Activated CD4-positive, alpha-beta T cell treated with anti-CD3 and anti-CD28 coated beads, Interleukin-2, amount 50 U/mL, for 16 hours (primary cell): ENCODE measurements around the gene KRT15.

Source experiments
- DNase-seq: peaks from one replicate; pipeline ENCODE4 v3.0.0-alpha.2; 2020

KRT15 gene

DNA sequence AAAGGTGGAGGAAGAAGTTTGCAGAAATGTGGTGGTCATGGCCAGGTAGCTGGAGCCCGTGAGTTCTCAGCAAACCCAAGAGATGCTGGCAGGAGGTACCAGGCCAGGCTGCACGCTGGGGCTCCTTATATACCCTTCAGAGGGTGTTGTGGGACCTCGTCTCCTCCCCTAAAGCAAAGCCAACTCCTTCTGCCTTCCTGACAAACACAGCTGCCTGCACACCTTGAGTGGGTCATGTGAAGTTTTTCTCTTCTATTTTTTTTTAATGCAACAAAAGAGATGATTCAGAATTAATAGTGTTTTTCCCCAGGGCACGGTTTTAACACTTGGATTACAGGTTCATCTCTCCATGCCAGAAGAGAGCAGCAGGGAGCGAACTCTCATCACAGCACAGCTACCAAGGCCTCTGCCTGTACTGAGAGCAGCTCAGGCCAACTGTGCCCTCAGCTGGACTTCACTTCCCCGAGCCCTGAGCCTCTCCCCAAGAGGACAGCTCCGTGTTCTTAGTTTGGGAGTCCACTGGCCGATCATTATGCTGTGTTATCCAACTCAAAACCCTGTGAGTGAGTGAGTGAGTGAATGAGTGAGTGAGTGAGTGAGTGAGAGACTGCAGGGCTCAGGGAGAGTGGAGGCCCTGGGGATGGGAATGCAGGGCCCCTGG is at the start of gene KRT15:
TSS of gene KRT15 (minus strand) at position 102 of the 661 bp plus-strand sequence. CDS start at position 39, 63 bp downstream.
- no peak for DNase-seq

DNA sequence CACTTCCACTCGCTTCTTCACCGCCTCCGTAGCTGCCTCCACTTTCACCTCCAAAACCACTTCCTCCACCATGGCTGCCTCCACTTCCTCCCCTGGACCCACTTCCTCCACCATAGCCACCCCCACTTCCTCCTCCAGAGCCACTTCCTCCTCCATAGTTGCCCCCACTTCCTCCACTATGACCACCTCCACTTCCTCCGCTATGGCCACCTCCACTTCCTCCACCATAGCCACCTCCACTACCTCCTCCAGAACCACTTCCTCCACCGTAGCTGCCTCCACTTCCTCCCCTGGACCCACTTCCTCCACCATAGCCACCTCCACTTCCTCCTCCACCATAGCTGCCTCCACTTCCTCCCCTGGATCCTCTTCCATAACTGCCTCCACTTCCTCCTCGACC is 48.6 kb upstream of the KRT15 start:
- DNase-seq = no peak

DNA sequence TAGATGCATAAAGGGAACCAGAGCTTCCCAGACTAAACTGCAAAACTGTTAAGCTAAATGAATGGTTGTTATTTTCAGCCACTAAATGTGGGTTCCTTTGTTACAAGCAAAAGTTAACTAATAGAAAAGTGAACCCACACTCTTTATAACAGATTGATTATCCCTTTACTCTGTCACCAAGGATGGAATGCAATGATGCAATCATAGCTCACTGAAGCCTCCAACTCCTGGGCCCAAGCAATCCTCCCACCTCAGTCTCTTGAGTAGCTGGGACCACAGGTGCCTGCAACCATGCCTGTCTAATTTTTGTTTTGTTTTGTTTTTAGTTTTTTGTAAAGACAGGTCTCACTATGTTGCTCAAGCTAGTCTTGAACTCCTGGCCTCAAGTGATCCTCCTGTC is 46.6 kb upstream of the KRT15 start:
- no peak for DNase-seq

DNA sequence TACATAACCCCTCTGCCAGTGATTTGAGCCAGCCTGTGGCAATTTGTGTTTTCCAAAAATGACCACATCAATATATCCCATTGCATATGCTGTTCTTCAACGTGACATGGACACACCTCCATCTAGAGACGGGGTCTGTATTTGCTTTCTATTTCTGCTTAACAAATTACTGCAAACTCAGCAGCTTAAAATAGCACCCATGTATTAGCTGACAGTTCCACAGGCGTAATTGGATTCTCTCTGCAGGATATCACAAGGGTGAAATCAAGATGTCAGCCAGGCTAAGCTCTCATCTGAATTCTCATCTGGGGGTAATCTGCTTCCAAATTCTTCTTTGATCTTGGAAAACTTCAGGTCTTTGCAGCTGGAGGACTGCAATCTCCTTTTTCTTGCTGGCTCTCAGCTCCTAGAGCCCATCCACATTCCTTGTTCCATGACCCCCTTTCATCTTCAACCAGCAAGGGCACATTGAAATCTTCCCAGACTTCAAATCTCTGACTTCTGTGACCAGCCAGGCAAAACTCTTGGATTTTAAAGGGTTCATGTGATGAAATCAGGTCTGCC is 45.0 kb upstream of the KRT15 start:
- no peak for DNase-seq

DNA sequence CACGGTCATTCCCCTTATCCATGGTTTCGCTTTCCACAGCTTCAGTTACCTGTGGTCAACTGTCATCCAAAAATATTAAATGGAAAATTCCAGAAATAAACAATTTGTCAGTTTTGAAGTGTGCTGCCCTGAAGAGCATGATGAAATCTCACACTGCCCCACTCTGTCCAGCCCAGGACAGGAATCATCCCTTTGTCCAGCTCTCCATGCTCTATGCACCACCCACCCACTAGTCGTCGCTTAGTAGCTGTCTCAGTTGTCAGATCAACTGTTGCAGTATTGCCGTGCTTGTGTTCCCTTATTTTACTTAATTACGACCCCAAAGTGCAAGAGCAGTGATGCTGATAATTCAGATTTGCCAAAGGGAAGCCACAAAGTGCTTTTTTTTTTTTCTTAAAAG is 42.9 kb upstream of the KRT15 start:
- DNase-seq = no peak

DNA sequence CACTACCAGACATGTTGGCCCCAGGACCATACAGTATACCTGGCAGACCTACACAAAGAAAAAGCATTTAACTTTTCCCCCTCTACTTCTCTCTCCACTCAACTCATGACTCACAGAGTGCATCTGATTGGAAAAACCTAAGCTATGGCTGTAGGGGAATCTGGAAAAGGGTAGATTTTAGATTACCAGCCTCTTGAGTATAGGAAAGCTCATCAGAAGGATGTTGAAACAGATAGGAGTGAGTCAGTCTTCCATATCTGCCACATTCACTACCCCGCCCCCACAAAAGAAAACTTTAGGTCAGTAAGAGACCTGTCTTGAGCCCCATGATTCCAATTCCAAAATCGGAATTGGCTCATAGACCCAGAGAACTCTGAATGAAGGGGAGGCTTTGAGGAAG is 40.9 kb upstream of the KRT15 start:
- no peak for DNase-seq

DNA sequence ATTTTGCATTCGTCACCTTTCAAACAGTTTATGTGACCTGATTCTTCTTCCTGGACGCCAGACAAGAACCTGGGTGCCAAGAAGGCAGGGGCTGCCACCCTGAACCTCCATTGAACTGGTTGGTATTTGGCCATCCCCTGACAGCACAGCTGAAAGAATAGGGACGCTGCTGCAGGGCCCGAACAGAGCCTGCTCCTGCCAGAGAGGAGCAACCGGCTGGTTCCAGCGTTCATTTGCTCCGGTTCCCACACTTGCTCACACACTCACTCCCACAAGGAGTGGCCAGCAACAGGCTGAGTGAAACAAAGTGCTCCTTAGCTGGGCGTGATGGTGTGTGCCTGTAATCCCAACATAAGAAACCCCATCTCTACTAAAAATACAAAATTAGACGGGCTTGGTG is 38.2 kb upstream of the KRT15 start:
- no peak for DNase-seq

DNA sequence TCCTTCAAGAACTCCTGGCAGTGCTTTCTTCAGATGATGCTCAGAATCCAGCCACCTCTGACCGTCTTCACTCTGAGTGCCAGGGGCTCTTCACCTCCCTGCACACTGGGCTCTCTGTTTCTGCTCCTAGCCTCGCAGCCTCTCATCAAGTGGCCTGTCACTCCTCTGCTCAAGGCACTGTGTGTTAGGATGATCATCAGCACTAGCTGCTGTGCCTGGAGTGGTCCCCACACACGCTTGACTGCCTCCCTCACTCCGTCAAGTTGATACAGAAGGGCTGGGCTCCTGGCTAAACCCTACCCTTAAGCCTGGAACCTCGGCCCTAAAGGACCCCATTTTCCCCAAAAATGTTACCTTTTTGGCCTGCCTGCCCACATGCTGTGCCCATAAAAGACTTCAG is 37.6 kb upstream of the KRT15 start:
- DNase-seq = no peak

DNA sequence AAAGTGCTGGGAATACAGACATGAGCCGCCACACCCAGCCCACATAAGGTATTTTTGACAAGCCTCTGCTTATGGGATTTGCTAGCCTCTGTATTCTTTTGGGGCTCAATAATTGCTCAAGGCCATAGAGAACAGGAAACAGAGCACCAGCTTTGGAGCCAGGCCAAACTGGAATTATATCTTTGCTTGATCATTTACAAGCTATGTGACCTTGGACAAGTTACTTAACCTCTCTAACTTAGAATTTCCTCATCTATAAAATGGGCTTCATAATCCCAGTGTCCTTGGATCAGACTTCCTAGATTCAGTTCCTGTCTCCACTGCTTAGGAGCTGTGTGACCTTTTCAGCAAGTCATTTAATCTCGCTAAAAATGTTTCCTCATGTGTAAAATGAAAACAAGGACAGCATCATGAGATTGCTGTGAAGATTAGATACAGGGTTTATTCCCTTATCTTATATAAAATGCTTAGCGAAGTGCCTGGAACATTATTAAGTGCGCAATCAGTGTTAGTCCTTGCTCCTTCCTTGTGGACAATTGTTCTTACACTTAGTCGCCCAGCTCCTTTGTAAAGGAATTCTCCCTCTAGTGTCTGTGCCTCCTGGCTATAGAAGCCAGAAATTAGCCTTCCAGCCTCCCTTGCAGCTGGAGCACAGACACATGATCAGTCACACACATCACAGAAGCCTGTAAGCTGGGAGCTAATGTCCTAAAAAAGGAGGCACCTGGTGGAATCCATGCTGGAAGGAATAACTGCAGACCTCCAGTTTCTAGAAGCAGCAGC is 36.6 kb upstream of the KRT15 start:
- no peak for DNase-seq

DNA sequence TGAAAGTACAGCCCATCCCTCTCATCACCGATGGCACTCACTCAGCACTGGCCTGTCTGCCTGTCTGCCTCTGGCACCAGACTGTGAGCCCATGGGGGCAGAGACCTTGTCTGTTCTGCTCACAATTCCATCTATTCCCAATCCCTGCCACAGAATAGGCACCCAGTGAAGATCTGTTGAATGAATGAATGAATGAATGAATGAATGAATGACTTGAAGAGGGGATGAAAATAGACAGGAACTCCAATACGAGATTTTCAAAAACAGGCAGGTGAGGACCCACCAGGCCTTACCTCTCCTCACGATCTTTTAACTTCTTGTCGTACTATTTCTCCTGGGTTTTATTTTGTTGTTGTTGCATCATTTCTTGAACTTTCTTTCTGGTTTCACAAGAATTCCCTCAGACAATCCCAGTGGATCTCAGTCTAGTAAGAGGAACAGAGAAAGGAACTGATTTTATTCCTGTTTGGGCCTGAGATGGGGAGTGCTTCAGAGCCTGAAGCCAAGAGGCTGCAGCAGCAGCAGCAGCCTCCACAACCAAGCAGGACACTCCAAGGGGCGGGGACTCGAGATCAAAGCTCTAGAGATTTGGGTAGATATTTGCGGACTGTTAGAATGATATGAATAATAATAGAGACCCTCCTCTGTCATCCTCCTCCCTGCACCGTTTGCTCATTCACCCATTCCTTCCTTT is 35.4 kb upstream of the KRT15 start:
- no peak for DNase-seq

DNA sequence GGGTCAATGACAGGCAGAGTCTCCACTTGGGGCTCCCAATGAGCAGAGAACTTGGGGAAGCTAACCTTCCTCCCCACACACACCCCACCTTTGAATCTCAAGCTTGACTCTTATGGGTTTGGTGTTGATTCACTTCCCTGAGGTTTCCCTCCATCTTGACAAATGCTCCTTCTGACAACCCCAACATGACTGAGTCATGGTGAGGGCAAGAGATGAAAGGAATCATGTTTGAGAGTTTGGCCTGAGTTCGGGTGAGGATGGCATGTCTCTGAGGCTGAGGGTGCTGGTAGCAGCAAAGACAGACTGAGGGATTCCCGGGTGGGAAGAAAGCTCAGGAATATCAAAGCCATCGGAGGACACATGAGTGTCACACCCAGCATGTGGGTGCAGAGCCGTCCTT is 34.5 kb upstream of the KRT15 start:
- DNase-seq = no peak

DNA sequence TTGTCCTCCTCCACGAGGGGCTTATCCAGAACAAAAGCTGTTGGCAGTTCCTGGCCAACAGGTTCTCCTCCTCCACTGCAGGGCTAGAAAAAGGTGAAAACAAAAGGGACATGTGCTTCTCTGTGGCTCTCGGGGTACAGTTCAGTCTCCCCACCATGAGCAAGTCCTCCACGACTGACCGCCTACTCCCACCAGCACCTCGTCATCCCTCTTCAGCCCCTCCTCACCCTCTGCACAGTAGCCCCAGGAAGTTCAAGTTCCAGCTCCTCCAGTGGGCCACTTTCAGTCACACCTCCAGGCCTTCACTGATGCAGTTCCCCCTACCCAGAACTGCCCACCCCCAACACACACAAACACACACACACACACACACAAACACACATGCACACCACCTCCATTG is 33.8 kb upstream of the KRT15 start:
- DNase-seq = no peak

DNA sequence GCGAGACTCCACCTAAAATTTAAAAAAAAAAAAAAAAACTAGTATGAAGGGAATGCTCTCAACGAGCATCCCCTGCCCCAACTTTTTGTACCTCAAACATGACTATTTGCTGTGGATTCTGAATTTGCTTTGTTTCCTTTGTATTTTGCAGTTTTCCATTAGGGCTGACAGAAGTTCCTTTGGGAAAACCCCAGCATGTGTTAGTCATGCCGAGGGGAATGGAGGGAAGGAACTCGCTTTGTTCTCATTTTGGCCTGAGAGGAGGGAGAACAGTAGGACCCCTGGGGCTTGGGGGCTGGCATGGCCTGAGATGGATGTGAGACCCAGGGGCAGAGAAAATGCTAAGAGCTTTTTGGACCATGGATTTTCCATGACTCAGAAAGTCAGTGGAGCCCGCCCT is 32.7 kb upstream of the KRT15 start:
- no peak for DNase-seq

DNA sequence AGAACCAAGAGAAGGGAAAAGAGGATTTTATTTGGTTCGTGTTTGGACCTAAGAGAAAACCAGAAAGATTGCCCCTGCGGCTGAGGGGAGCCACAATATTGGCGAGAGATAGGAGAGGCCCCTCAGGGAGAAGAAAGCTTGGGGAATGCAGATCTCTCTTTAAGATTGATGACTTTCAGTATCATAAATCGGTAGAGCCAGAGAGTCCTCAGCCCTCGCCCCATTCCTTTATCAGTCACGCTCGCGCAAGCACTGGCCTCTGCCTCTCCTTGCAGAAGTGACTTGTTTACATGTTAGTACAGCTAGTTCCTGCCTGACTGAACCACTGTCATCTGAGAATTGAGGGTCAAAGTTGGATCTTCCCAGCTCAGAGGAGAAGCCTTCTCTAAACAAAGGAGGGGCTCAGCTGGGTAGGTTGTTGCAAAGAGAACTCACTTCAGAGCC is 30.9 kb upstream of the KRT15 start:
- no peak for DNase-seq

DNA sequence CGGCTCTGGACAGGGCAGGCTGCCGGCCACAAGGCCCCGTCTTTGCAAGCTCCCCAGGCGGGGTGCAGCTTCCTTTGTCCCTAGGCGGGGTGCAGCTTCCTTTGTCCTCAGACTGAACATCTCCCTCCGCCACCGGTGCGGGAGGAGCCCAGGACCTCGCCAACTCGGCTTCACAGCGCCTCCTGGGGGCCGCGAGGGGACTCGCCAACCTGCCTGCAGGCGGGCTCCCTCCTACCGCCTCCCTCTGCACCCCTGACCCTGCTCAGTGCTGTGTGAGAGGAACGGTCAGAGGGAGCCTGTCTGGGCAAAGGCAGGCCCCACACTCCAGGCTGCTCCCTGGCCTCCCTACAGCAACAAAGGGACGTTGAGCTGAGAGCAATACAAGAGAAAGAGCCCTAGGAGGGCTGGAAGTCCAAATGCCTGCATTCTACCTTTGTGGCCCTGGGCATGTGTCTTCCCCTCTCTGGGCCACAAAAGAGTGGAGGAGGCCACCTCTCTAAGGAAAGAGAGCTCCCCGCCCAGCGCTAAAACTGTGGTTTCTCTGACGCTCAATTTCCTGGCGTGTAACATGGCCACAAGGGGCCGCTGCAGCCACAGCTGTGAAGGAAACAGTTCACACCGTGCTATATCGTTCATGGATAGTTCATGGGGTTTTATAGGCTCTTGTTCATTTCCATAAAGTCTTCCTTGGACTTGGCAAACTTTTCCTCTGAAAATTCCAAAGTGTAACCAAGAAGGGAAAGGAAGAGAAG is 30.3 kb upstream of the KRT15 start:
- DNase-seq = peak; percentile 83

DNA sequence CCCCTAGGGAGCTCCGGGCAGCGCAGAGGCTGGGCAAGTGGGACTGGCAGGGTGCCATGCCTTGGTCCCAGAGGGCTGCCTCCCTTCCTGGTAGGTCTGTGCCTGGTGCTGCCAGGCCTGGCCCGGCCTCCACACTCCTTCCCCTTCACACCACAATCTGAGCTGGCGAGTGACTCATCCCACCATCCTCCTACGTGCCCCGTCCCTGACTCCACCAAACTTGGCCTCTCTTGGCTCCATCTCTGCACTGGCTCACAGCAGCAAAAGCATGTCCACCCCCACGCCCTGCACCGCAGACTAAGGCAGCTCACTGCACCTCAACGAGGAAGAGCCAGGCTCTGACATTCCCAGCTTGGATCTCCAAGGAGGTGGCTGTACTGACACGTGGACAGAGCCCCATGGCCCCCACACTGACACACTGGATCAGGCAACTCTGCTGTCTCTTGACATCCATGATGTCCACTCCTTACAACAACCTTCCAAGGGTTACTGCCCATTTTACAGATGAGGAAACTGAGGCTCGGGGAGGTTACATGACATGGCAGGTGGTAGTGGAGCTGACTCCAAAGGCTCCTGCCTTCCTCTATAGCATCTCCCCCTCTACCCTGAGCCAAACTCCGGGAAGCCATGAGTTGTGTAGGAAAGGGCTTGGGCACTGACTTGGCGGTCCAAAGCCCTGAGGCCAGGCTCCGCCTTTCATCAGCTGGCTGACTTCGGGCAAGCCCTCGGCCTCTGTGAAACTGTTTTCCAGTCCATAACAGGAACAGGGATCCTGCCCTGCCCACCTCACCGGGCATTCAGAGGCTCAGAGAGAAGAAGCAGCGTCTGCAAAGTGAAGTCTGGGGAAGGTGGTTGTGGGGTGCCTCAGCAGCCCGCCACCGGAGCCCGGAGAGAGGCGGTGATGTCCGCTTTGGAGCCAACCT is 29.5 kb upstream of the KRT15 start:
- DNase-seq = peak; percentile 72

DNA sequence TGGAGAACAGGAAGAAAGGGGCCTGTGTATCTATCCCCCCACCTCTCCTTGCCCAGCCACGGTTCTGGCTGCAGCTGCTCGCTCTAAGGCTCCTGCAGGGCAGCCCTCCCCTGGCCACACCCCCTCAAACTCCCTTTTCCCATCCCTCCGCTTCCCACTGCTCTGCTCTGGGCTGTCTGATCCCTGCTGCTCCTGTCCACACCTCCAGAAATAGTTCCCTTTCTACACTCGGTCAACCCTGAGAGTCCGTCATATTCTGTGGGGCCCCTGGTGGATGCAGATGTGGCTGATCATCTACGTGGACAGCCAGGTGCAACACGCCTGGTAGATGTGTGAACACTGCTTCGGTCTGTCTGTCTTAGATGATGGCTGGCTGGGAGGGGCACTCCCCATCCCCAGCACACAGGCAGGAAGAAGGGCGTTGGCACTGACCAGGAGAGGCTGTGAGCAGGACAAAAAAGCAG is 28.7 kb upstream of the KRT15 start:
- no peak for DNase-seq

DNA sequence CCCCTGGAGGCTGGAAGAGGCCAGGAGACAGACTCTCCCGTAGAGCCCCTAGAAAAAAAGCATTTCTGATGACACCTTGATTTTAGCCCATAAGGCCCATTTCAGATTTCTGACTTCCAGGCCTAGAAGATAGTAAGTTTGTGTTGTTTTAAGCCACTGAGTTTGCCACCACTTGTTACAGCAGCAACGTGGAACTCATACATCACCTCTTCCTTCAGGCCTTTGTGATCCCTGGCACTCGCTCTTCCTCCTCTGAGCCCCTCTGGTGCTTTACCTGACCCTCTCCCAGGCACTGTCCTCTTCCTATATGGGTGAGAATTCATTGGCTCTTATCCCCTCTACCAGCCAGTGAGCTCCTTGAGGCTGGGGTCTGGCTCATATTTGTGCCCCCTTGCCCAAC is 28.1 kb upstream of the KRT15 start:
- no peak for DNase-seq

DNA sequence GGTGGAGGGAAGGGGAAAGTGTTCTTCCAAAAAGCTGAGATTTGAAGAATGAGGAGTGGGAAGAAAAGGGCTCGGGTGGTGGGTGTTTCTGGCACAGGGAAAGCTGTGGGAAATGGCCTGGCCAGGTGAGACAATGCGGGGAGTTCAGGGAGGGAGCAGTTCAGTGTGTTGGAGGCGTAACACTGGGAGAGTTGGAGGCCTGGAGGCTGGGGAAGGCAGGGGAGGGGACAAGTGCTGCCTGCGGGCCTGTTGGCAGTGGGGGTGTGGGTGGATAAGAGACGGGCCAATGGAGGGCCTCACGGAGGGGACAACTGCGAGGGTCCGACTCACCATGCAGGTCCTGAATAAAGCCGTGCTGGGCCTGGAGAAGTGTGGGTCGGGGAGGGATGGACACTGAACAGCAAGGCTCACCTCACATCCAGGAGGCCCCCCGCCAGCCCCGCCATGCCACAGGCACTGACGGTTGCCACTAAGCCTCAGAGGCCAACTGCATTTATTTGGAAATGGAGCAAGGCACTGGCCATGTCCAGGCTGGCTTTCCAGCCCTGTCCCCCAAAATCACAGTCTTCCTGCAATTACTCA is 27.2 kb upstream of the KRT15 start:
- no peak for DNase-seq

DNA sequence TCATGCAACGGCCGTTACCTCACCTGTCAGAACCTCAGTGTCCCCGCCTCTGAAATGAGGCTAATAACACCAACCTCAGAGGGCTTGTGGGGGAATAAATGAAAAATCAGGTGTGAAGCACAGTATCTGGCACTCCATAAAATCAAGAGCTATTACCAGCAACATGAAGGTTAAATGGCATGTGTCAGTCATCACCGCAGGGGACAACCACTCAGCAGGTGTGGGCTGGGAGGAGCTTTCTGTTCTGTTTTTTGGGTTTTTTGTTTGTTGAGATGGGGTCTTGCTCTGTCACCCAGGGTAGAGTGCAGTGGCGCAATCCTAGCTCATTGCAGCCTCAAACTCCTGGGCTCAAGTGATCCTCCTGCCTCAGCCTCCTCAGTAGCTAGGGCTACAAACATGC is 26.2 kb upstream of the KRT15 start:
- DNase-seq = no peak

DNA sequence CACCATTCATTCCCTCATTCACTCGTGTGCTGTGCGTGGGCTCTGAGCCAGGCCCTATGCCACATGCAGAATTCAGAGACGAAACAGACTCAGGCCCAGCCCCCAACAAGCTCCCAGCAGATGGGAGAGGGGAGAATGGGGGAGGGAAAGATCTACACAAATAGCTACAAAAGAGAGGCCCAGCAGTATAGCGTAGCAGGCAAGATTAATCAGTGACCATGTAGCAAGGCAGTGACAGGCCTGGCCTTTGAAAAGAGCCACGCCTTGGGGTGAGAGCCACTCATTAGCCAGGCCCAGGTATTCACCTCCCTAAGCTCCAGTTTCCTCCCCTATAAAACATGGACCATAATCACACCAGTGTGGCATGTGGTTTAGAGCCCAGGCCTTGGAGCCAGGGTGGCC is 25.8 kb upstream of the KRT15 start:
- DNase-seq = no peak
